Heart left ventricle (tissue), 16 donors: Measurements from ENCODE around the gene CCDC190. TPM values are rescaled to one million over a fixed set of nuclear protein-coding genes. Genes with fewer than 3 reads are reported as not detected.

Source experiments
- ATAC-seq, 4 donors: fragments of 200-7000 bp; cut with Tn5 transposase; one replicate each; pipeline ENCODE4 v1.9.1; 2020 to 2022; ENCODE audit warnings: moderate library complexity in 4 of 4, mild to moderate bottlenecking in 3 of 4, moderate number of reproducible peaks in 1 of 4
- DNase-seq, 5 donors: peaks; one replicate each; pipeline ENCODE4 v3.0.0-alpha.2; 2020
- H3K27ac ChIP-seq, 12 donors: fragments of 200-600 bp; sonication (generic) in 4 of 12; one replicate each; pipeline versions ENCODE4 v1.5.0 to v1.8.0; 2016 to 2022; ENCODE audit warnings: mild to moderate bottlenecking in 2 of 12
- H3K27me3 ChIP-seq, 9 donors: fragments of 200-600 bp; sonication (generic) in 2 of 9; one replicate each; pipeline versions ENCODE4 v1.5.1 to v1.8.0; 2016 to 2022; ENCODE audit warnings: mild to moderate bottlenecking in 3 of 9
- H3K36me3 ChIP-seq, 9 donors: fragments of 200-600 bp; sonication (generic) in 2 of 9; one replicate each; pipeline versions ENCODE4 v1.5.0 to v1.8.0; 2018 to 2022; ENCODE audit warnings: mild to moderate bottlenecking in 2 of 9
- H3K4me1 ChIP-seq, 12 donors: fragments of 200-600 bp; sonication (generic) in 4 of 12; one replicate each; pipeline versions ENCODE4 v1.5.0 to v1.8.0; 2016 to 2022; ENCODE audit warnings: mild to moderate bottlenecking in 3 of 12
- H3K4me3 ChIP-seq, 12 donors: fragments of 200-600 bp; sonication (generic) in 4 of 12; one replicate each; pipeline versions ENCODE4 v1.5.0 to v1.8.0; 2017 to 2022; ENCODE audit warnings: mild to moderate bottlenecking in 9 of 12, moderate library complexity in 4 of 12
- H3K9me3 ChIP-seq, 12 donors: fragments of 200-600 bp; sonication (generic) in 4 of 12; one replicate each; pipeline versions ENCODE4 v1.5.0 to v1.8.0; 2016 to 2022; ENCODE audit warnings: mild to moderate bottlenecking in 1 of 12
- CTCF ChIP-seq, 12 donors: fragments of 200-600 bp; sonication (generic) in 4 of 12; IDR thresholded peaks; one replicate each; pipeline versions ENCODE4 v1.5.0 to v1.8.0; 2018 to 2022; ENCODE audit warnings: antibody characterized with exemption in 12 of 12, mild to moderate bottlenecking in 5 of 12
- POLR2A ChIP-seq, 2 donors: fragments of 450-650 bp; IDR thresholded peaks; one replicate each; pipeline ENCODE4 v1.6.1; 2017; ENCODE audit warnings: antibody characterized with exemption in 2 of 2, mild to moderate bottlenecking in 2 of 2, moderate library complexity in 2 of 2
- WGBS, 4 donors: extraction: QIAGEN DNeasy Blood & Tissue Kit in 2 of 4; methylation state at CpG; one replicate each; pipeline versions ENCODE4 v1.1.5 to v1.1.7; 2013 to 2018; 5-methylcytosine and 5-hydroxymethylcytosine counted together
- intact Hi-C, 10 donors: fragments of 100-400 bp; cut with DNase I; formaldehyde crosslinking; loops; one replicate each; pipeline versions ENCODE4 v1.11.1 to v1.14.2; 2022
- polyA plus RNA-seq, 2 donors: library from polyadenylated mRNA; stranded (reverse); fragments of 200-250 nt; gene quantifications; one replicate each; pipeline ENCODE4 v1.2.3, GENCODE V29; 2013
- total RNA-seq, 9 donors: library from RNA; depleted of rRNA in 2 of 9; stranded (reverse); fragments of >200 nt in 2 of 9; fragmentation: NEBNext Ultra II Directional in 3 of 9; extraction: Animal tissue kit (Norgen Biotek cat#: 25700) in 3 of 9; gene quantifications; one replicate each; pipeline versions ENCODE4 v1.1.0 to v1.2.4, GENCODE V29; 2016 to 2023
- donor health status: ischemic (EF 13 %, LVEDD 7.1; RV severe dilation, severe dysfunction).
- donor health status: healthy with polysubstance abuse.
- donor health status: DM: no; HTN: yes; CAD: no.
- donor health status: DM: no; HTN: no; CAD: no.
- donor health status: ischemic (EF 25% LVEDD 6.9; RV normal size, moderate dysfunction).
- donor health status: ischemic (EF 25% LVEDD 5.7; RV mildly dilated, moderate dysfunction).
- donor health status: healthy.
- donor health status: DM: yes; HTN: yes; CAD: no.
- donor health status: ischemic (EF 35%, LVEDD 5.7; RV mildly dilated, moderate dysfunction).
- donor health status: nonischemic (EF 11% LVEDD 7.7; RV severe dilation, severe dysfunction).
- donor health status: DM: yes; HTN: yes; CAD: no.
- donor health status: PGD.
- donor health status: ischemic (EF 29% LVEDD 5.4; RV normal size, mild dysfunction).
- donor health status: nonischemic (EF 23%, LVEDD 6.1; RV moderate dilation, normal function).

The CCDC190 gene
- total and polyA plus RNA-seq, 11 donors: 0.06 to 1.2 (median 0.32) TPM; not detected in 3

GRCh38 chr1:162906485-162906884 is 45.5 kb upstream of the CCDC190 start:
- Histone ChIP-seq H3K36me3 (no peaks in the 10 kb centered on the region), H3K27ac (no peak overlapping the region), H3K9me3 (peaks cover 0 to 4% (median 0%) of the 10 kb centered on the region in 12 donors), H3K27me3 (no peaks in the 10 kb centered on the region), H3K4me1 (peaks cover 0 to 26% (median 7%) of the 10 kb centered on the region in 12 donors), H3K4me3 (no peak overlapping the region)
- WGBS, 4 donors: 75 to 86% (median 80%) methylated on average over 2 of the region's 2 CpGs
- DNase-seq: no peak
- TF ChIP-seq POLR2A (IDR thresholded peaks at IDR 0.05): no peak
- TF ChIP-seq CTCF (IDR thresholded peaks at IDR 0.05): no peak
- no peak for ATAC-seq
- intact Hi-C loops: no loop called here

GRCh38 chr1:162905174-162906158 is 44.5 kb upstream of the CCDC190 start:
- Histone ChIP-seq H3K4me1 (peaks cover 0 to 26% (median 7%) of the 10 kb centered on the region in 12 donors), H3K27me3 (no peaks in the 10 kb centered on the region), H3K9me3 (no peaks in the 10 kb centered on the region), H3K4me3 (no peak overlapping the region), H3K27ac (peak overlapping the region in 7 of 12 donors; percentile 3 to 62 (median 42)), H3K36me3 (no peaks in the 10 kb centered on the region)
- intact Hi-C loops: no loop called here
- ATAC-seq (peak in 2 of 4 donors; percentile 40 to 61), DNase-seq (no peak)
- 56 to 78% (median 64%) methylated on average over 1 of the region's 1 CpG for WGBS, 4 donors
- TF ChIP-seq POLR2A (IDR thresholded peaks at IDR 0.05): no peak
- no peak for TF ChIP-seq CTCF (IDR thresholded peaks at IDR 0.05)

GRCh38 chr1:162904579-162904978 is 43.6 kb upstream of the CCDC190 start:
- TF ChIP-seq POLR2A (IDR thresholded peaks at IDR 0.05) (no peak), CTCF (IDR thresholded peaks at IDR 0.05) (no peak)
- no peaks in the 10 kb centered on the region for H3K27me3 ChIP-seq
- intact Hi-C loops: no loop called here
- peak; percentile 83 to 93 (median 87) for ATAC-seq
- 30 to 39% (median 35%) methylated on average over 4 of the region's 4 CpGs for WGBS, 4 donors
- H3K36me3 ChIP-seq: no peaks in the 10 kb centered on the region
- peaks cover 0 to 33% (median 7%) of the 10 kb centered on the region in 12 donors for H3K4me1 ChIP-seq
- H3K27ac ChIP-seq: peak overlapping the region in 10 of 12 donors; percentile 3 to 62 (median 38)
- H3K4me3 ChIP-seq: no peak overlapping the region
- peak in 4 of 5 donors; percentile 28 to 59 (median 38) for DNase-seq
- H3K9me3 ChIP-seq: no peaks in the 10 kb centered on the region

- TF ChIP-seq POLR2A (IDR thresholded peaks at IDR 0.05) (no peak), CTCF (IDR thresholded peaks at IDR 0.05) (no peak)
- intact Hi-C loops: no loop called here
- H3K27ac ChIP-seq: peak overlapping the region in 9 of 12 donors; percentile 3 to 62 (median 38)
Measured at GRCh38 chr1:162904023-162904422, 43.0 kb upstream of the CCDC190 start.

More at GRCh38 chr1:162904023-162904422, 43.0 kb upstream of the CCDC190 start:
- no peaks in the 10 kb centered on the region for H3K27me3 ChIP-seq
- ATAC-seq: no peak
- no peaks in the 10 kb centered on the region for H3K36me3 ChIP-seq
- 79 to 88% (median 84%) methylated on average over 3 of the region's 3 CpGs for WGBS, 4 donors
- no peak for DNase-seq
- peaks cover 0 to 39% (median 8%) of the 10 kb centered on the region in 12 donors for H3K4me1 ChIP-seq
- no peak overlapping the region for H3K4me3 ChIP-seq
- no peaks in the 10 kb centered on the region for H3K9me3 ChIP-seq
